Smooth muscle cell of the coronary artery (primary cell): Measurements from ENCODE around the gene ALLC. TPM values are rescaled to one million over a fixed set of nuclear protein-coding genes. Genes with fewer than 3 reads are reported as not detected.

Experiments
- total RNA-seq: library from RNA; depleted of rRNA; stranded (reverse); fragments of >200 nt; gene quantifications from 2 replicates; pipeline ENCODE4 v1.2.3, GENCODE V29; 2014; ENCODE audit warnings: low replicate concordance

Gene ALLC
- total RNA-seq = not detected in 2 replicates

DNA sequence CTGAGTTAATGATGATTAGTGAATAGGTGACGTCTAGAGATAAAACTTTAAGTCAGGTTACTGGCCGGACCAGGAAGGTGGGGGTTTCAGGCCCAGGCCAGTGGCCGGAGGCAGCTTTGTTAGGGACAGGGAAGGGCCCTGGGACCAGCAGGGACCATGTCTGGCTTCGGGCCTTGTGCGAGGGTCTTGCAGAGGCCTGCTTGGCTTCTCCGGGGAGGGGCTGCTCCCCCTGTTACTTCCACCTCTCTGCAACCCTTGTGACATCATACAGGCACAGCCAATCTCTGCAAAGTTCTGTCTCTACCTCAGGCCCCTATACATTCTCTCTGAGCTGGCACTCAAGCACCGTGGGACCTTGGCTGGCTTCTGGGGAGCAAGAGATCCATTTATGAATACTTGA, at the start of gene ALLC:
Gene ALLC, plus strand, starts transcription at position 320 of the 400 bp plus-strand sequence. CDS start 12,958 bp downstream, outside the sequence.

DNA sequence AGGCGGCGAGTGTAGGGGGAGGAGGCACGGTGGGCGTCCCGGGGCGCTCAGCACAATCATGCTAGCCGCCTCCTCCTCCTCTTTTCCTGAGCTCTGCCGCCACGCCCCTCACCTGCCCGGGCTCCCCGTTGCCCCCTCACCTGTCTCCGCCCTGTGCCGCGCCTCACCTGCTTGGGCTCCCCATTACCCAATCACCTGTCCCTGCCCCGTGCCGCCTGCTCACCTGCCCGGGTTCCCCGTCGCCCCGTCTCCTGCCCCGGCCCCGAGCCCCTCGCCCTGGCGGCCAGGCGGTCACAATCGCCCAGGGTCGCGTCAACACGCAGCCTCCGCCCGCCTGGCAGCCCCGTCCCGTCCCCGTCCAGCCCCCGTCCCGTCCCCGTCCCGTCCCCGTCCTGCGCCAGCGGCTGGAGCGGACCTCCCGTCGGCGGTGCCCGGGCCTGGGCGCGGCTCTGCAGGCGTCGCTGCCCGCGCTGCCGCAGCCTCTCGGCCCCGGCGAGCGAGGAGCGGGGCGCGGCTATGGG, 45.3 kb downstream of the ALLC start, which contains the start of gene DCDC2C:
Gene DCDC2C, plus strand, starts transcription at position 340 of the 521 bp plus-strand sequence. Its CDS starts 177 bp downstream, at position 517.

Other genes with a start within 250 kb of the ALLC start
- 35.3 TPM in 2 replicates for gene ADI1, start 138.7 kb upstream of the ALLC start, total RNA-seq
- gene RNASEH1, start 99.9 kb upstream of the ALLC start, total RNA-seq = 23.1 and 34.1 TPM in 2 replicates
- 706 and 1,647 TPM in 2 replicates for gene RPS7, start 82.9 kb upstream of the ALLC start, total RNA-seq
- 0.53 and 1.1 TPM in 2 replicates for gene COLEC11, start 63.1 kb upstream of the ALLC start, total RNA-seq
- gene DCDC2C, start 45.4 kb downstream of the ALLC start, total RNA-seq = not detected in 2 replicates